Measurements from ENCODE around the gene CHRNB2.

The CHRNB2 gene

DNA sequence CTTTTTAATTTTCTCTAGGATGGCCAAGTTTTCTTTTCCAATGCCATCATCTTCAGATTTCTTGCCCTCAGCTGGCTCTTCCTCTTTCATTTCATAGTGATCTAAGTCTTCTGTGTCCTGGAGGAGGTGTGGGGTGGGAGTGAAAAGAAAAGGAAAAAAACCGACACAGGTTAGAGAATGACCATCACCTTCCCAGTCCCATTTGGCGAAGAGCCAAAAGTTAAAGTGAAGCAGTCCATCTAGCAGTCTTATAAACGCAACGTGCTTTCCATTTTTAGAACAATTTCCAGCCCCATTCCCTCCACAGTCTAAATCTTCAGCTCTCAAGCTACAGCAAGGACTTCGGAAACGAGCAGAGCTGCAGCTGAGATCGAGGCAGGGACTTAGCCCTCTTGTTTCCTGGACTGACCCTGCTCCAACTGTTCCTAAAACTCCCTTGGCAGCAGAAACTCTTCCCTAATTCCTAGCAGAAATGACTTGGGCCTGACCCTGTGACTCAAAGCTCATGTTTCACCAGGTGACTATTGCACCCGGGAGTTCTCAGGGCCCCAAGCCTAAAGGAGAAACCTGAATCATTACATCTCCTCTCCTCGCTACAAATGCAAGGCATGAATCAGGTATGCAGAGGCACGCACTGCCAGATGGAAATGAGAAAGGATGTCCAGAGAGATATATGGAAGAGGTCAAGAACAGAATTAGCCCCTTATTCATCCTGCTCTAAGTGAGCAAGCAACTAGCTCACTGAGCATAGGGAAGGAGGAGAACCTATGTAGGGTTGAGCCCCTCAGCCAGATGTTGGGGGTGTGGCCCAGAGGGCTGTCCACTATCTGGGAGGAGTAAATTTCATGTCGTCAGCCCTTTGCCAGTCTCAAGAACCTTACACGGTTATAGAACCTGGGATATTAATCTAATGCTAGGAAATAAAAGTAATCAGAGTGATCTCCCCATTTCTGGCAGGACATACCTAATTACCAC is 14.2 kb upstream of the CHRNB2 start:
- DNase-seq = no peak

GRCh38 chr1:154556422-154556821 is 11.2 kb upstream of the CHRNB2 start:
- DNase-seq = no peak

DNA sequence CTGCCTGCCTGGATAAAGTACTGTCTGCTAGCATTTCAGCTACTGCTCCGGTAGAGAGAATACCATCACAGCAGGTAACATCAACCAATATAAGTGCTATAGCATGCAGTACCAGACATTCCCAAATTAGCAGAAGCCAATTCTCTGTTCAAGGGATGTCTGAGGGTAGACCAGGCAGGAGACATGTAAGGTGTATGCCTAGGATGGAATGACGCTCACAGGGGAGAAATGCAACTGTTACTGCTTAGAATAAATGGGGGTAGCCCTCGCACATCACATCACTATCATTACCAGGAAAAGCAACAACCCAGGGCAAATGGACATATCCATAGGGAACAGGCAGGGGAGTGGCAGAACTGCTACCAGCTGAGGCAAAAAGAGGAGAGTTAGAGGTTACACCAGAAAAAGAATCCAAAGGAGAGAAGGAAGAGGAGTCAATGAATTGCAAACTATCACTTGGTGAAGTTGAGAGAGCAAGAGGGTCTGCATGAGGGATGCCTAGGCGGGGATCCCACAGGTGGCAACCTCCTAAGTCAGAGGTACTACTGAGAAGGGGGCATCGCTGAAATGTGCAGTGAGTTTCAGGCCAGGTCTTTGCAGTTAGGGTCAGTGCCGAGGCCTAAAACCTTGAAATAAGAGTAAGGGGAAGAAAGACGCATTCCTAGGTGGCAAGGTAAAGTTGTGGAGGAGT is 10.2 kb upstream of the CHRNB2 start:
- DNase-seq = no peak

GRCh38 chr1:154557939-154558719 is 9.4 kb upstream of the CHRNB2 start, which contains the start of gene UBE2Q1:
UBE2Q1 (minus strand) TSS chr1:154558662; CDS start chr1:154558553, 109 bp downstream.
- no peak for DNase-seq

- DNase-seq = peak; percentile 95
Measured at GRCh38 chr1:154558720-154559465, 8.7 kb upstream of the CHRNB2 start.

DNA sequence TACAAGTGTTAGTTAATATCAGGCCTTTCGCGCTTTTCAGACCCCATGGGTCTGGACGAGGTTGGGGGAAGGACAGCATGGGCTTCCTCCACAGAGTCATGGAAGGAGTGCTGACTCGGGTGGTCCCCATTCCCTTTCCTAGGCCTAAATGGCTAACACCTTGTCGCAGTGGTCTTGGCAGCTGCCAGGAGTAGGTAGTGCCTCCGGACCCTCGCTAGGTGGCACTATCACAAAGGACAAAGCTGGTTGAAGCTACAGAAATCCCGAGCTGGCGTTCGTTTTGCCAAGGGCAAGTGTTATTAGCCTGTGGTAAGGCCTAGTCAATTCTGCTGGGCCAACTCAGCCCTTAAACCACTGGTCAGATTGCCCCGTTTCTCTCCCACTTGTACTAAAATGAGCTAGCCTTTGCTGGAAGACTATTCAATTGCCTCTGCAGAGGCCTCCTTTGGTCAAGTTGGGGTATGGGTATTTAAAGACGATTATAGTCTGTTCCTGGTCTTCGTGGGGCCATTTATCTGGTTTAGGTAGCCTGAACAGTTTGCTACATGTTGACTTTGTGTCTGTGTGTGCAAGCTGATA is 8.0 kb upstream of the CHRNB2 start:
- DNase-seq = peak; percentile 90

- no peak for DNase-seq
Measured at GRCh38 chr1:154565876-154566275, 1.7 kb upstream of the CHRNB2 start.

DNA sequence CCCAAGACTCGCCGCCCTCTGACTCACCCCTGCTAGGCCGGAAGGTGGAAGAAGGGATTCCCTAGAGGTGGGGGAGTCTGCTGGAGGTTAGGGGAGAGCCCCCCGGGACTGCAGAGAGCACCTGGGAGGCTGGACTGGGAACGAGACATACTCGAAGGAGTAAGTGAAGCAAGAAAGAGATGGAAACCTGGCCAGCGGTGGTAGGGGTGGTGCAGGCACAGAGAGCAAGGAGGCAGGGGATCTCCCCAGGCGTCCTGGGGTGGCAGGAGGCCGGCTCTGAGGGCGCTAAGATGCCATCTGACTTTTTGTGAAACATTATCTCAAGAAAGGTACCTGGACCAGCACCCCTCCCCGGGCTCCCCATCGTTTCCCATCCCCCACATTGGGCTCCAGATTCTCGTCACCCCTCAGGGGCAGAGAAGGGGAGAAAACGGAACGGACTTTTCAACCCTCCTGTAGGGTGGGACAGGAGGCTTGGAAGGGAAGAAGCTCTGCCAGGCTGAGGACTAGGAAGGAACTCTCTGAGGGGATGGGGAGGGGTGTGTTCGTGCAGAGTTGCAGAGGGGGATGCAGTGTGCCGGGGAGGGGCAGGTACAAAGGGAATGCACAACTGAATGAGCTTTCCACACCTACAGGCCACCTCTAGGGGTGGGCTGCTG is 708 bp downstream of the CHRNB2 start:
- DNase-seq = no peak

- DNase-seq = no peak
Measured at GRCh38 chr1:154571244-154571963, 3.8 kb downstream of the CHRNB2 start.

GRCh38 chr1:154571964-154572288 is 4.3 kb downstream of the CHRNB2 start:
- DNase-seq = no peak

- no peak for DNase-seq
Measured at GRCh38 chr1:154572468-154573167, 5.0 kb downstream of the CHRNB2 start.

DNA sequence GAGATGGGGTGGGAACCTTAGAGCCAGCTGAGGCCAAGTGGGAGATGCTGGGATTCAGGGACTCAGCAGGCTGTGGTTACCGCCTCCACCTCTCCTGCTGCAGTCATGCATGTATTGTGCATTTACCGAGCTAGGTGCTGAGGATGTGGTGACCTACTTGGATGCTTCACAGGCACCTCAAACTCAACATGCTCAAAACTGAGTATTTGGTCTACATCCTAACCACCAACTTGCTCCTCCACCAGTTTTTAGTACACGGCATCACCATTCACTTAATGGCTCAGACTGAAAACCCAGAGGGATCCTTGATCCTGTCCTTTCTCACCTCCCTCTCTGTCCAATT is 5.6 kb downstream of the CHRNB2 start:
- no peak for DNase-seq

- DNase-seq = peak; percentile 64
Measured at GRCh38 chr1:154574716-154575115, 7.1 kb downstream of the CHRNB2 start.

DNA sequence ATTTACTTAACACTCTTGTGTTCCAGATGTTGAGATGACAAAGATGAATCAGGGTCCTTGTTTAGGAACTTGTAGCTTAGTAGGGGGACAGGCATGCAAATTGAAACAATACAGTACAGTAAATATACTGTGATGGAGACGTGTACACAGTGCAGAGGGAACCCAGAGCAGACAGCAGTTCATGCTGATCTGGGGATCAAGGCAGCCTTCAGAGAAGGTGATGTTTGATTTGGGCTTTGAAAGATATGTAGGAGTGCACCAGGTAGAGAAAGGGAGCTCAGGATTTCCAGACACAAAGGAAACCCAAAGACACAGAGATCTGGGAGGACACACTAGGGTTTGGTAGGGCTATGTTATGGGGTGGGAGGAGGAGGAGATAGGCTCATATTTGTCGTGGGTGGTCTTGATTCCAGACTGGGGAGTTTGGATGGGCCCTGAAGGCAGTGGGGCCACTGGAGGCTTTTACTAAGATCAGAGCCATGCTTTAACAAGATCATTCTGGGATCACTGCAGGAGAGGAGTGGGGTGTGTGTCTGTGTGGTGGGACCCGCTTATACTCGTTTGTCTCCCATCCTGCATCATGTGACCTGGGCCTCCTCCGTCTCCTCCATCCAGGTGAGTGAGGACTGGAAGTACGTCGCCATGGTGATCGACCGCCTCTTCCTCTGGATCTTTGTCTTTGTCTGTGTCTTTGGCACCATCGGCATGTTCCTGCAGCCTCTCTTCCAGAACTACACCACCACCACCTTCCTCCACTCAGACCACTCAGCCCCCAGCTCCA is 7.8 kb downstream of the CHRNB2 start:
- DNase-seq = no peak

DNA sequence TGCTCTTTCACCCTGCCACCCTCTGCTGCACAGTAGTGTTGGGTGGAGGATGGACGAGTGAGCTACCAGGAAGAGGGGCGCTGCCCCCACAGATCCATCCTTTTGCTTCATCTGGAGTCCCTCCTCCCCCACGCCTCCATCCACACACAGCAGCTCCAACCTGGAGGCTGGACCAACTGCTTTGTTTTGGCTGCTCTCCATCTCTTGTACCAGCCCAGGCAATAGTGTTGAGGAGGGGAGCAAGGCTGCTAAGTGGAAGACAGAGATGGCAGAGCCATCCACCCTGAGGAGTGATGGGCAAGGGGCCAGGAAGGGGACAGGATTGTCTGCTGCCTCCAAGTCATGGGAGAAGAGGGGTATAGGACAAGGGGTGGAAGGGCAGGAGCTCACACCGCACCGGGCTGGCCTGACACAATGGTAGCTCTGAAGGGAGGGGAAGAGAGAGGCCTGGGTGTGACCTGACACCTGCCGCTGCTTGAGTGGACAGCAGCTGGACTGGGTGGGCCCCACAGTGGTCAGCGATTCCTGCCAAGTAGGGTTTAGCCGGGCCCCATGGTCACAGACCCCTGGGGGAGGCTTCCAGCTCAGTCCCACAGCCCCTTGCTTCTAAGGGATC is 8.5 kb downstream of the CHRNB2 start:
- DNase-seq = no peak

DNA sequence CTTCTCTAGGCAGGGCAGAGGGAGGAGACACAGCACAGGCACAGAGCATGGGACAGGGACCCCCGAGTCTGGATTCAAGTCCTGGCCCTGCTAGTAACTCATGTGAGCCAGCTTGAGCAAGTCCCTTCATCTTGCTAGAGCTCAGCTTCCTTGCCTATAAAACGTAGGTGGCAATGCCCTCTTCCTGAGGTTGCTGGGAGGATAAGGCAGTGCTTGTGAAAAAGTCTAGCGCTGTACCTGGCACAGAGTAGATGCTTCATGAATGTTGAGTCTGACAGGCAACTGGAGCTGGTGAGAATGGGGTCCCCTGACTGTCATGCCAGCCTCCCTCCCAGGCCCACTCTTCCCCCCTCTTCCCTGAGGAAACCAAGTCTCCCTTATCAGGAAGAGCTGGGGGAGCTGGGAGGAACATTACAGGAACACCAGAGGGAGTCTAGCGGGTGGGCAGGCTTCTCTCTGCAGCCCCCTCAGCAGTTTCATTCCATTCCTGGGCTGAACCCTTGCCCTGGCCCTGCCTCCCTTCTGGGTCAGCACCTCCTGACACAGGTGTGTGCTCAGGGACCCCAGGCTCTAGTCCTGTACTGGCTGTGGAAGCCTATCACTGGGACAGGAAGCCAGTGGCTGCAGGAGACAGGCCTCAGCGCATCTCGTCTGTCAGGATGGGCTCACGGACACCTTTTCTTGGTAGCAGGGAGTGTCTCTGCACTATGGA is 9.9 kb downstream of the CHRNB2 start:
- no peak for DNase-seq

- no peak for DNase-seq
Measured at GRCh38 chr1:154578058-154578418, 10.5 kb downstream of the CHRNB2 start.

GRCh38 chr1:154579374-154579773 is 11.8 kb downstream of the CHRNB2 start:
- no peak for DNase-seq

DNA sequence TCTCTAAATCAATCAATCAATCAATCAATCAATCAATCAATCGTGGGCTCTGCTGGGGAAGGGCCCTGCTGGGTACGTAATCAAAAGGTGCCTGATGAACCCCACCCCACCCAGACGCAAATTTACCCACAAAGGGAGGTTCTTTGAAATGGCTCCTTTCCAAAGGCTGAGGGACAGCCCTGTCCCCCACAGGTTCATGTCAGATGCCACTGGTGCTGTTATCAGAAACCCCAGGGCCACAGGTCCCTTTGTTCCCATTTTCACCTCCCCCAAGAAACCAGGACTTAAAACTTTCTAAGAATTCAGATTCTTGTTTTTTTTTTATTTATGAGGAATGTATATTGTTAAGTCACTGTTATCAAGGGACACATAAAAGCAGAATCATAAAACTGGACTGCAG is 14.2 kb downstream of the CHRNB2 start:
- no peak for DNase-seq
